Lower lobe of right lung (tissue), 2 donors: ENCODE results near the gene SERTAD4. TPM values are rescaled to one million over a fixed set of nuclear protein-coding genes. Genes with fewer than 3 reads are reported as not detected.
A peak's percentile ranks its signal among the peaks of the same experiment; 100 is the strongest.

Experiments
- ATAC-seq, 2 donors: fragments of 200-7000 bp; cut with Tn5 transposase; one replicate each; pipeline ENCODE4 v1.9.1; 2020 to 2022; ENCODE audit warnings: mild to moderate bottlenecking in 2 of 2, moderate library complexity in 2 of 2
- DNase-seq: peaks from one replicate; pipeline ENCODE4 v3.0.0-alpha.2; 2020
- H3K27ac ChIP-seq: fragments of 200-600 bp; one replicate; pipeline ENCODE4 v1.8.0; 2022
- H3K27me3 ChIP-seq: fragments of 200-600 bp; one replicate; pipeline ENCODE4 v1.8.0; 2022; ENCODE audit warnings: low read depth
- H3K36me3 ChIP-seq: fragments of 200-600 bp; one replicate; pipeline ENCODE4 v1.8.0; 2022; ENCODE audit warnings: mild to moderate bottlenecking
- H3K4me1 ChIP-seq: fragments of 200-600 bp; one replicate; pipeline ENCODE4 v1.8.0; 2022
- H3K4me3 ChIP-seq: fragments of 200-600 bp; one replicate; pipeline ENCODE4 v1.8.0; 2022; ENCODE audit warnings: mild to moderate bottlenecking
- H3K9me3 ChIP-seq: fragments of 200-600 bp; one replicate; pipeline ENCODE4 v1.8.0; 2022
- intact Hi-C: fragments of 100-400 bp; cut with DNase I; formaldehyde crosslinking; loops from one replicate; pipeline ENCODE4 v1.11.0; 2022
- total RNA-seq: library from RNA; stranded (reverse); fragmentation: NEBNext Ultra II Directional; extraction: Animal tissue kit (Norgen Biotek cat#: 25700); gene quantifications from one replicate; pipeline ENCODE4 v1.2.1, GENCODE V29; 2021
- TF ChIP-seq, protein P1 (sequence below): fragments of 200-600 bp; IDR thresholded peaks from one replicate; pipeline ENCODE4 v1.8.0; 2022; ENCODE audit warnings: antibody characterized with exemption, mild to moderate bottlenecking
- donor health status: DM: no; HTN: yes; CAD: no; lungs with severe emphysema.

Gene SERTAD4
- total RNA-seq, 1 donor from 2014 or later = 4.3 TPM

DNA sequence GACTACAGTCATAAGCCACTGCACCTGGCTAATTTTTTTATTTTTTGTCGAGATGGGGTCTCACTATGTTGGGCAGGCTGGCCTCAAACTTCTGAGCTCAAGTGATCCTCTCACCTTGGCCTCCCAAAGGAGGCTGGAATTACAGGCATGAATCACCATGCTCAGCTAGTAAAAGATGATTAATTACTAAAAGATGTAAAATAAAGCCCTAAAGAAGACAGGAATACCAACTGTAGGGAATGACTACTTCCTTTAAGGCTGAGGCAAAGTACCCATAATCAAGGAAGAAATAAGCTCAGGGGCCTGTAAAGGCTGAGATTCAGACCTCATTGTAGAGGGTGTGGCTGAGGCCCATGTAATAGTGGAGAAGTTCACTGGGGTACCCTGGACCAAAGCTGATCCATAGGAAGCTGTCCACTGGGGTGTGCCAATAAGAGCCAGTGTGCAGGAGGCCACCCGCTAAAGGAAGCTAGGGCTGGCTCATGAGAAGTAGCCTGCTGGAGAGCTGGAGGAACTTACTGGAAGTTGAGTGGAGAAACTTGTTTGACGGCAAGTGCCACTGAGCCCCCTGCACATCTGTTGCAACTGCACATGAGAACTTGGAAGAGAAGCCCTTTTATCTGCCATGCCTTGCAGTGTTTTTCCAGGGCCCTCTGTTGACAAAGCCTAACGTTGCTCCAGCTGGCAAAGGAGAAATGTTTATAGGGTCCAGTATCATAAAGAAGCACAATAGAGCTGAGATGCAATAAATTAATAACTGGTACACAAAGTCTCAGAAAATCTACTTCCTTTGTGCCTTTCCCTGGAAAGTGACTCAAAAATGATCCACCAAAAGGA is 17.8 kb upstream of the SERTAD4 start:
- DNase-seq (no peak), ATAC-seq (no peak)
- H3K27ac ChIP-seq = no peak overlapping the region
- H3K36me3 ChIP-seq = no peaks in the 10 kb centered on the region
- intact Hi-C loops = no loop called here
- no peak overlapping the region for H3K4me3 ChIP-seq
- no peaks in the 10 kb centered on the region for H3K27me3 ChIP-seq
- TF ChIP-seq, protein P1, sequence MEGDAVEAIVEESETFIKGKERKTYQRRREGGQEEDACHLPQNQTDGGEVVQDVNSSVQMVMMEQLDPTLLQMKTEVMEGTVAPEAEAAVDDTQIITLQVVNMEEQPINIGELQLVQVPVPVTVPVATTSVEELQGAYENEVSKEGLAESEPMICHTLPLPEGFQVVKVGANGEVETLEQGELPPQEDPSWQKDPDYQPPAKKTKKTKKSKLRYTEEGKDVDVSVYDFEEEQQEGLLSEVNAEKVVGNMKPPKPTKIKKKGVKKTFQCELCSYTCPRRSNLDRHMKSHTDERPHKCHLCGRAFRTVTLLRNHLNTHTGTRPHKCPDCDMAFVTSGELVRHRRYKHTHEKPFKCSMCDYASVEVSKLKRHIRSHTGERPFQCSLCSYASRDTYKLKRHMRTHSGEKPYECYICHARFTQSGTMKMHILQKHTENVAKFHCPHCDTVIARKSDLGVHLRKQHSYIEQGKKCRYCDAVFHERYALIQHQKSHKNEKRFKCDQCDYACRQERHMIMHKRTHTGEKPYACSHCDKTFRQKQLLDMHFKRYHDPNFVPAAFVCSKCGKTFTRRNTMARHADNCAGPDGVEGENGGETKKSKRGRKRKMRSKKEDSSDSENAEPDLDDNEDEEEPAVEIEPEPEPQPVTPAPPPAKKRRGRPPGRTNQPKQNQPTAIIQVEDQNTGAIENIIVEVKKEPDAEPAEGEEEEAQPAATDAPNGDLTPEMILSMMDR = no peak
- no peaks in the 10 kb centered on the region for H3K9me3 ChIP-seq
- no peaks in the 10 kb centered on the region for H3K4me1 ChIP-seq

DNA sequence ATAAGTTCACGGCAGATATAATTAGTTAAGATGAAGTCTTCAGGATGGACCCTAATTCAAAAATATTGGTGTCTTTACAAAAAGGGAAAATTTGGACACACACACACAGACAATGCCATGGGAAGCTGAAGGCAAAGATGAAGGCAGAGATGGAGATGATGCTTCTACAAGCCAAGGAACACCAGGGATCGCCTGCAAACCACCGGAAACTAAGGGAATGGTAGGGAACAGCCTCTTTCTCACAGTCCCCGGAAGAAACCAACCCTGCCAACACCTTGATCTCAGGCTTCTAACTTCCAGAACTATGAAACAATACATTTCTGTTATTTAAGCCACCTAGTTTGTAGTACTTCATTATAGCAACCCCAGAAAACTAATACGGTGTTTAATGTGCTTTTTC is 15.1 kb upstream of the SERTAD4 start:
- ATAC-seq (no peak), DNase-seq (no peak)
- Histone ChIP-seq H3K4me1 (no peaks in the 10 kb centered on the region), H3K27me3 (no peaks in the 10 kb centered on the region), H3K9me3 (no peaks in the 10 kb centered on the region), H3K4me3 (no peak overlapping the region), H3K36me3 (no peaks in the 10 kb centered on the region), H3K27ac (no peak overlapping the region)
- TF ChIP-seq, protein P1 = no peak
- intact Hi-C loops = no loop called here

DNA sequence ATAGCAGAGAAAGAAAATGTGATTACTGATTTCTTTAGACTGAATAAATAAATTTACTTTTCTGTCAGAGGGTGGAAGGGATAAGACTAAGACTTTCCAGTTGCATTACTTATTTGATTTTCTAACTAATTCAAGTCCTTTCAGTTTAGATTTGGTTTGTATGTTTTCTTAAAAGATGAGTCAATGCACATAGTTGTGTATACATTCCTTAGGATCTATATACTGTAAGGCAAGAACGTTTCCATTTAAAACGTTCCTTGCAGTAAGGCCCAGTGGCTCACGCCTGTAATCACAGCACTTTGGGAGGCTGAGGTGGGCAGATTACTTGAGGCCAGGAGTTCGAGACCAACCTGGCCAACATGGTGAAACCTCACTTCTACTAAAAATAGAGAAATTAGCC is 14.5 kb upstream of the SERTAD4 start:
- Histone ChIP-seq H3K27me3 (no peaks in the 10 kb centered on the region), H3K36me3 (no peaks in the 10 kb centered on the region), H3K9me3 (no peaks in the 10 kb centered on the region), H3K4me3 (no peak overlapping the region), H3K27ac (no peak overlapping the region), H3K4me1 (peaks cover 4% of the 10 kb centered on the region)
- DNase-seq (no peak), ATAC-seq (no peak)
- intact Hi-C loops = no loop called here
- TF ChIP-seq, protein P1 = no peak

DNA sequence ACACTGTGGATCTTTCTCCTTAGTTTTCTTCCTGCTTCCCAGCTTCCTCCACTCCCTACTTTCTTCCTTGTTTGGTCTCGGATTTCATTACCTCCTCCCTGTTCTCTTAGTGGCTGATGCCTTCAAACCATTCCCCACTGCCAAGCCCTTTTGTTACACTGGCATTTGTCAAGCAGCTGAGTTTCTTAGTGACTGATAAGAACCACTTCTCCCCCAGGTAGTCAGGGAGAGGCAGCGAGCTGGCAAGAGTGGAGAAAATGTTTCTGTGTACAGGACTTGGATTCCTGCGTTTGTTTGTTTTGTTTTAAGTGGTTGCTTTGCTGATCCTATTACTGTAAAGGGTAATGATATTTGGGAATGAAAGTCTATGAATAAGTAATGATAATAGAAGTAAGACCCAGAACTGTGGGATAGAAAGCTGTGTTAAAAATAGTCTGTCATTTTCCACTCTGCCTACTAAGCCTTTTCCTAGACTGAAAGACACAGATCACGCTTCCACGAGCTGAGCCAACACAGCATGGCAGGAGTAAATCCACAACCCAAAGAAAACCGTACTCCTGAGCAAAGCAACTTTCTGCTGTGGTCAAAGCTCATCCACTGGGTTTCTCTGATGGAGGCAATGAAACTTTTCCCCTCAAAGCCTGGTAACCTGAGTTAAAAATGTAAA is 10.1 kb upstream of the SERTAD4 start:
- Histone ChIP-seq H3K27ac (peak overlapping the region; percentile 70), H3K36me3 (no peaks in the 10 kb centered on the region), H3K9me3 (no peaks in the 10 kb centered on the region), H3K4me3 (no peak overlapping the region), H3K4me1 (peaks cover 8% of the 10 kb centered on the region), H3K27me3 (no peaks in the 10 kb centered on the region)
- ATAC-seq (peak; percentile 97 to 99), DNase-seq (peak; percentile 61)
- TF ChIP-seq, protein P1 = no peak
- intact Hi-C loops = no loop called here

DNA sequence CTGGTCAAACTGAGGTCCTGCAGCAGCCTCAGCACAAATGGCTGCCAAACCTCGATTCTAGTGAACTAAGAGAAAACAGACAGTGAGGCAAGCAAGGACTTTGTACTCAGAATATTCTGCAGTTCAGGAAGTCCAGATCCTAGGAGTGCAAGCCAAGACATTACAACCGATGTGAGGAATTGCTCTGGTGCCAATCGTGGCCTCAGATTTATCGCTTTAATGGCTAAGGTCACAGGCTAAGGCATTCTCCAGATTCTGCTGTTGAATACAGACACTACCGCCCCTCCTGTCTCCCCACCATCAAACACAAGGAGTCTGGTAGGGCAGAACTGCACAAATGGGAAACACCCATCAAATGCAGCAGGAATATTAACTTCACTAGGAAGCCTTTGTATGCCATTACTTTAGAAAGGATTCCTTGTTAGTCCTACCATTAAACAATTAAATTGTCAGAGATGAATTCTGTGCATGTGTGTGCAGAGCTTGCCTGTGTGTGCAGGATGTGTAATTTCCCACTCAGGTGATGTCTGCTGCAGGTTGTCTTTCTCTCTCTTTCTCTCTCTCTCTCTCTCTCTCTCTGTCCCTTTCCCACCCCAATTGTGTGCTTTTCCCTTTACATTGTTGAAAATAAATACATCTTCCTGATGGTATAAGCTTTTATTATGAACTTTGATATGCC is 9.2 kb upstream of the SERTAD4 start:
- Histone ChIP-seq H3K27me3 (no peaks in the 10 kb centered on the region), H3K27ac (peak overlapping the region; percentile 70), H3K4me1 (peaks cover 8% of the 10 kb centered on the region), H3K9me3 (no peaks in the 10 kb centered on the region), H3K36me3 (no peaks in the 10 kb centered on the region), H3K4me3 (no peak overlapping the region)
- TF ChIP-seq, protein P1 = no peak
- ATAC-seq = no peak
- DNase-seq = no peak
- intact Hi-C loops = no loop called here
